Gastroesophageal sphincter (tissue), 4 donors: Measurements from ENCODE around the gene CLIP4. TPM values are rescaled to one million over a fixed set of nuclear protein-coding genes. Genes with fewer than 3 reads are reported as not detected.

ENCODE experiments used
- ATAC-seq: fragments of 150-250 bp; one replicate; pipeline ENCODE4 v1.9.1; 2016; ENCODE audit warnings: mild to moderate bottlenecking, moderate library complexity
- H3K27ac ChIP-seq, 4 donors: fragments of 200-600 bp; sonication (generic) in 3 of 4; 1 replicate in 3 of 4; 2 replicates in 1 of 4; pipeline ENCODE4 v1.5.1; 2016 to 2019
- H3K27me3 ChIP-seq: fragments of 200-600 bp; sonication (generic); one replicate; pipeline ENCODE4 v1.5.1; 2019
- H3K36me3 ChIP-seq, 2 donors: fragments of 200-600 bp; sonication (generic); one replicate each; pipeline ENCODE4 v1.5.1; 2019; ENCODE audit warnings: control low read depth in 1 of 2
- H3K4me1 ChIP-seq, 3 donors: fragments of 200-600 bp; sonication (generic); 1 replicate in 2 of 3; 2 replicates in 1 of 3; pipeline ENCODE4 v1.5.1; 2016 to 2019; ENCODE audit warnings: control low read depth in 2 of 3
- H3K4me3 ChIP-seq, 2 donors: fragments of 200-600 bp; sonication (generic); one replicate each; pipeline ENCODE4 v1.5.1; 2019; ENCODE audit warnings: mild to moderate bottlenecking in 1 of 2, moderate library complexity in 1 of 2
- H3K9me3 ChIP-seq, 3 donors: fragments of 200-600 bp; sonication (generic); one replicate each; pipeline ENCODE4 v1.5.1; 2017 to 2019; ENCODE audit warnings: control low read depth in 2 of 3
- EP300 ChIP-seq: sonication (generic); formaldehyde crosslinking; IDR thresholded peaks from one replicate; pipeline ENCODE4 v1.6.1; 2017; ENCODE audit warnings: antibody characterized with exemption, mild to moderate bottlenecking
- POLR2A ChIP-seq, 2 donors: fragments of 450-650 bp; IDR thresholded peaks; one replicate each; pipeline ENCODE4 v1.6.1; 2017; ENCODE audit warnings: antibody characterized with exemption in 2 of 2, mild to moderate bottlenecking in 2 of 2, moderate library complexity in 1 of 2
- POLR2AphosphoS5 ChIP-seq: sonication (generic); formaldehyde crosslinking; IDR thresholded peaks from one replicate; pipeline ENCODE4 v1.6.1; 2017; ENCODE audit warnings: antibody characterized with exemption
- WGBS, 2 donors: methylation state at CpG; one replicate each; pipeline ENCODE4 v1.1.5; 2018; ENCODE audit warnings: low coverage in 1 of 2; 5-methylcytosine and 5-hydroxymethylcytosine counted together
- total RNA-seq, 4 donors: library from RNA; depleted of rRNA; stranded (reverse); fragments of >200 nt; gene quantifications; one replicate each; pipeline ENCODE4 v1.1.0, GENCODE V29; 2016
- TF ChIP-seq, protein P1 (sequence below), 4 experiments: fragments of 200-600 bp in 2 of 4; fragments of 450-650 bp in 2 of 4; sonication (generic) in 1 of 4; IDR thresholded peaks; one replicate each; pipeline ENCODE4 v1.5.1; 2017 to 2019; ENCODE audit warnings: antibody characterized with exemption in 4 of 4, mild to moderate bottlenecking in 2 of 4, moderate library complexity in 2 of 4

Gene CLIP4
- total RNA-seq, 4 donors from 2014 or later = 64.7 to 96.0 (median 77.3) TPM

GRCh38 chr2:29228947-29229346 is 113.7 kb downstream of the CLIP4 start:
- Histone ChIP-seq H3K27me3 (peaks cover 54% of the 10 kb centered on the region), H3K4me1 (no peaks in the 10 kb centered on the region), H3K4me3 (no peak overlapping the region), H3K27ac (no peak overlapping the region), H3K36me3 (no peaks in the 10 kb centered on the region), H3K9me3 (no peaks in the 10 kb centered on the region)
- no CpG with 5 or more reads among the region's 9 CpGs for WGBS, 2 donors
- no peak for ATAC-seq
- TF ChIP-seq POLR2AphosphoS5 (no peak), POLR2A (IDR thresholded peaks at IDR 0.05) (no peak), EP300 (no peak)
- TF ChIP-seq, protein P1, sequence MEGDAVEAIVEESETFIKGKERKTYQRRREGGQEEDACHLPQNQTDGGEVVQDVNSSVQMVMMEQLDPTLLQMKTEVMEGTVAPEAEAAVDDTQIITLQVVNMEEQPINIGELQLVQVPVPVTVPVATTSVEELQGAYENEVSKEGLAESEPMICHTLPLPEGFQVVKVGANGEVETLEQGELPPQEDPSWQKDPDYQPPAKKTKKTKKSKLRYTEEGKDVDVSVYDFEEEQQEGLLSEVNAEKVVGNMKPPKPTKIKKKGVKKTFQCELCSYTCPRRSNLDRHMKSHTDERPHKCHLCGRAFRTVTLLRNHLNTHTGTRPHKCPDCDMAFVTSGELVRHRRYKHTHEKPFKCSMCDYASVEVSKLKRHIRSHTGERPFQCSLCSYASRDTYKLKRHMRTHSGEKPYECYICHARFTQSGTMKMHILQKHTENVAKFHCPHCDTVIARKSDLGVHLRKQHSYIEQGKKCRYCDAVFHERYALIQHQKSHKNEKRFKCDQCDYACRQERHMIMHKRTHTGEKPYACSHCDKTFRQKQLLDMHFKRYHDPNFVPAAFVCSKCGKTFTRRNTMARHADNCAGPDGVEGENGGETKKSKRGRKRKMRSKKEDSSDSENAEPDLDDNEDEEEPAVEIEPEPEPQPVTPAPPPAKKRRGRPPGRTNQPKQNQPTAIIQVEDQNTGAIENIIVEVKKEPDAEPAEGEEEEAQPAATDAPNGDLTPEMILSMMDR (IDR thresholded peaks at IDR 0.05) = no peak

DNA sequence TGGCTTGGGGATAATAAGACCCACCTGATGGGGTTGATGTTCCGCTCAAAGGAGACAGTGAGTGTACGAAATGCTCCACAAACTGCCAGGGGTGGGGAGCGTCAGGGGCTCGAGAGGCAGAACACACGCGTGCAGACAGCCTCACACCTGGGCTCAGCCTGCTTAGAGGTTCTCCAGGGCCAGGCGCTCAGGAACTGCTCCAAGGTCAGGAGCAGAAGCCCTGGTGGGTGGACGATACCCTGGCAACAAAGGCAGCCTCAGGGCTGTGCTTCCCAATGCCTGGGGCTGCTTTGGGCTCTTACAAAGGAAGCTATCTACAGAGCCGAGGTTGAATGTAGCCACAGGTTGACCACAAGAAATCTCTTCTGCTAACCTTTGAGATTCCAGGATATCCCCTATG is 114.4 kb downstream of the CLIP4 start:
- Histone ChIP-seq H3K4me1 (no peaks in the 10 kb centered on the region), H3K4me3 (no peak overlapping the region), H3K27me3 (peaks cover 52% of the 10 kb centered on the region), H3K9me3 (no peaks in the 10 kb centered on the region), H3K36me3 (no peaks in the 10 kb centered on the region), H3K27ac (no peak overlapping the region)
- TF ChIP-seq POLR2AphosphoS5 (no peak), POLR2A (IDR thresholded peaks at IDR 0.05) (no peak), EP300 (no peak)
- TF ChIP-seq, protein P1 (IDR thresholded peaks at IDR 0.05) = no peak
- WGBS, 2 donors = 40 to 90% methylated on average over 1 to 3 of the region's 9 CpGs
- ATAC-seq = no peak

GRCh38 chr2:29232041-29232440 is 116.8 kb downstream of the CLIP4 start:
- Histone ChIP-seq H3K9me3 (no peaks in the 10 kb centered on the region), H3K4me1 (no peaks in the 10 kb centered on the region), H3K36me3 (no peaks in the 10 kb centered on the region), H3K27ac (no peak overlapping the region), H3K4me3 (no peak overlapping the region), H3K27me3 (peaks cover 38% of the 10 kb centered on the region)
- WGBS, 2 donors = 100% methylated on average over 1 to 2 of the region's 14 CpGs
- TF ChIP-seq POLR2AphosphoS5 = no peak
- TF ChIP-seq, protein P1 (IDR thresholded peaks at IDR 0.05) = no peak
- TF ChIP-seq POLR2A (IDR thresholded peaks at IDR 0.05) = no peak
- no peak for TF ChIP-seq EP300
- ATAC-seq = no peak

DNA sequence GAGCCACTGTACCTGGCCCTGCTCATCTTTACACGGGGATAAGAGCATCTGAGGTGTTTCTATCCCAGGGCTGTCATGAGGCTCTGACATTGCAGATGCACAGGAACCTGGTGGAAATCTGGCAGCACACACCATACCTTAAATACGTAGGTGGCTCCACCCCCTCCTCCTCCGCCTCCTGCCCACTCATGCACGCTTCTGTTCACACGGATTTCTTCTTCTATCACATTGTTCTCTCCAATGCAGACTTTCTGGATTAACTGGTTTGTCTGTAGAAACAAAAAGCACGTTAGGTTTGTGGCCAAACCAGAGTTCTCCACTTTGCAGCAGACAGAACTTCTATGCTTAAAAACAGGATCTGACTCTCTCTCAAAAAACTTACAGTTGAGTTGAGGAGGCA is 118.2 kb downstream of the CLIP4 start:
- 62 to 67% methylated on average over 3 to 5 of the region's 6 CpGs for WGBS, 2 donors
- TF ChIP-seq POLR2AphosphoS5 (no peak), EP300 (no peak), POLR2A (IDR thresholded peaks at IDR 0.05) (no peak)
- TF ChIP-seq, protein P1 (IDR thresholded peaks at IDR 0.05) = no peak
- Histone ChIP-seq H3K4me3 (no peak overlapping the region), H3K27ac (no peak overlapping the region), H3K9me3 (no peaks in the 10 kb centered on the region), H3K27me3 (peaks cover 38% of the 10 kb centered on the region), H3K4me1 (no peaks in the 10 kb centered on the region), H3K36me3 (no peaks in the 10 kb centered on the region)
- ATAC-seq = no peak

- no peak overlapping the region for H3K27ac ChIP-seq
- no peaks in the 10 kb centered on the region for H3K9me3 ChIP-seq
- no peaks in the 10 kb centered on the region for H3K36me3 ChIP-seq
- TF ChIP-seq POLR2A (IDR thresholded peaks at IDR 0.05) = no peak
- TF ChIP-seq POLR2AphosphoS5 = no peak
- no peak for TF ChIP-seq EP300
- TF ChIP-seq, protein P1 (IDR thresholded peaks at IDR 0.05) = no peak
- peaks cover 31% of the 10 kb centered on the region for H3K27me3 ChIP-seq
- no peaks in the 10 kb centered on the region for H3K4me1 ChIP-seq
- H3K4me3 ChIP-seq = no peak overlapping the region
- 80 to 82% methylated on average over 1 to 3 of the region's 3 CpGs for WGBS, 2 donors
- no peak for ATAC-seq
Observed at GRCh38 chr2:29235411-29235810, 120.2 kb downstream of the CLIP4 start.
